HepG2 (cell line): ENCODE results near the gene TFPI. TPM values are rescaled to one million over a fixed set of nuclear protein-coding genes. Genes with fewer than 3 reads are reported as not detected.

Source experiments
- AKNA ChIP-seq: sonication (generic); formaldehyde crosslinking; IDR thresholded peaks from 2 replicates; pipeline ENCODE4 v1.4.0; 2020; ENCODE audit warnings: missing genetic modification reagents, borderline replicate concordance
- ARNTL ChIP-seq: sonication (generic); formaldehyde crosslinking; IDR thresholded peaks from 2 replicates; pipeline ENCODE4 v1.4.0; 2020; ENCODE audit warnings: mild to moderate bottlenecking, missing genetic modification reagents
- CCDC6 ChIP-seq: sonication (generic); formaldehyde crosslinking; IDR thresholded peaks from 2 replicates; pipeline ENCODE4 v1.8.1; 2022; ENCODE audit warnings: mild to moderate bottlenecking, missing genetic modification reagents, moderate library complexity
- DRAP1 ChIP-seq: IDR thresholded peaks from 2 replicates; pipeline ENCODE4 v1.6.1; 2016; ENCODE audit warnings: missing genetic modification reagents, missing compliant biosample characterization
- GATA4 ChIP-seq: sonication (generic); IDR thresholded peaks from 2 replicates; pipeline ENCODE4 v1.6.1; 2016; ENCODE audit warnings: antibody characterized with exemption, low read depth, borderline replicate concordance
- GZF1 ChIP-seq: sonication (generic); formaldehyde crosslinking; IDR thresholded peaks from 2 replicates; pipeline ENCODE4 v1.5.1; 2020; ENCODE audit warnings: mild to moderate bottlenecking, missing genetic modification reagents
- HNF4A ChIP-seq: sonication (generic); formaldehyde crosslinking; IDR thresholded peaks from 2 replicates; pipeline ENCODE4 v1.4.0; 2020; ENCODE audit warnings: missing genetic modification reagents
- ISL2 ChIP-seq: sonication (generic); formaldehyde crosslinking; IDR thresholded peaks from 2 replicates; pipeline ENCODE4 v1.5.0; 2020; ENCODE audit warnings: missing genetic modification reagents
- ISX ChIP-seq: sonication (generic); formaldehyde crosslinking; conservative IDR thresholded peaks from 2 replicates; pipeline ENCODE4 v1.5.0; 2020; ENCODE audit warnings: missing genetic modification reagents
- MBD4 ChIP-seq: IDR thresholded peaks from 2 replicates; pipeline ENCODE4 v1.6.1; 2012; ENCODE audit warnings: low read length, inconsistent platforms, borderline replicate concordance
- PRMT3 ChIP-seq: sonication (generic); formaldehyde crosslinking; IDR thresholded peaks from 2 replicates; pipeline ENCODE4 v1.8.1; 2022; ENCODE audit warnings: low read depth, mild to moderate bottlenecking, moderate library complexity, missing genetic modification reagents, borderline replicate concordance
- RELA ChIP-seq: sonication (generic); formaldehyde crosslinking; IDR thresholded peaks from 2 replicates; pipeline ENCODE4 v1.4.0; 2020; ENCODE audit warnings: missing genetic modification reagents
- SATB2 ChIP-seq: sonication (generic); formaldehyde crosslinking; IDR thresholded peaks from 2 replicates; pipeline ENCODE4 v1.5.0; 2020; ENCODE audit warnings: missing genetic modification reagents
- SNAPC5 ChIP-seq: sonication (generic); formaldehyde crosslinking; IDR thresholded peaks from 2 replicates; pipeline ENCODE4 v1.8.1; 2023; ENCODE audit warnings: mild to moderate bottlenecking, missing genetic modification reagents, borderline replicate concordance
- TBP ChIP-seq: sonication (generic); formaldehyde crosslinking; IDR thresholded peaks from 2 replicates; pipeline ENCODE4 v1.5.0; 2020; ENCODE audit warnings: missing genetic modification reagents
- TMF1 ChIP-seq: sonication (generic); formaldehyde crosslinking; IDR thresholded peaks from 2 replicates; pipeline ENCODE4 v1.8.1; 2022; ENCODE audit warnings: low read depth, missing genetic modification reagents
- WIZ ChIP-seq: sonication (generic); formaldehyde crosslinking; IDR thresholded peaks from 2 replicates; pipeline ENCODE4 v1.5.1; 2020; ENCODE audit warnings: mild to moderate bottlenecking, missing genetic modification reagents
- ZNF256 ChIP-seq: sonication (generic); formaldehyde crosslinking; conservative IDR thresholded peaks from 2 replicates; pipeline ENCODE4 v1.4.0; 2020; ENCODE audit warnings: missing genetic modification reagents
- ZNF569 ChIP-seq: sonication (generic); formaldehyde crosslinking; IDR thresholded peaks from 2 replicates; pipeline ENCODE4 v1.5.0; 2020; ENCODE audit warnings: mild to moderate bottlenecking, missing genetic modification reagents, moderate library complexity, borderline replicate concordance
- ZNF660 ChIP-seq: sonication (generic); formaldehyde crosslinking; IDR thresholded peaks from 2 replicates; pipeline ENCODE4 v1.5.1; 2020; ENCODE audit warnings: mild to moderate bottlenecking, low read depth, missing genetic modification reagents, borderline replicate concordance
- ZSCAN12 ChIP-seq: sonication (generic); formaldehyde crosslinking; IDR thresholded peaks from 2 replicates; pipeline ENCODE4 v1.9.0; 2021; ENCODE audit warnings: mild to moderate bottlenecking, missing genetic modification reagents
- ZSCAN30 ChIP-seq: sonication (generic); formaldehyde crosslinking; IDR thresholded peaks from 2 replicates; pipeline ENCODE4 v1.5.0; 2020; ENCODE audit warnings: mild to moderate bottlenecking, missing genetic modification reagents
- polyA plus RNA-seq, 8 experiments: library from polyadenylated mRNA; depleted of rRNA in 3 of 8; stranded (reverse) in 7 of 8; unstranded in 1 of 8; fragments of >200 nt; fragmentation: Illumina TruSeq in 4 of 8; extraction: Trizol in 4 of 8; gene quantifications; 2 replicates each; pipeline versions ENCODE4 v1.2.1 to v1.2.3, GENCODE V29; 2011 to 2016; ENCODE audit warnings: low read depth in 4 of 8, missing spikeins in 1 of 8, mixed read lengths in 1 of 8; ENCODE audit not compliant: insufficient read depth in 1 of 8
- total RNA-seq, 5 experiments: library from RNA; depleted of rRNA; stranded (reverse); fragments of >200 nt; fragmentation: Illumina TruSeq; extraction: Trizol; gene quantifications; 2 replicates each; pipeline ENCODE4 v1.2.3, GENCODE V29; 2016; ENCODE audit warnings: low read depth in 1 of 5
- TF ChIP-seq, protein P1 (sequence below): sonication (generic); formaldehyde crosslinking; IDR thresholded peaks from 2 replicates; pipeline ENCODE4 v1.8.0; 2022; ENCODE audit warnings: mild to moderate bottlenecking, missing genetic modification reagents, moderate library complexity

The TFPI gene
- total and polyA plus RNA-seq, 2 of the 13 experiments (the other 11 are each of a cell fraction or from before 2014, with no cell fraction given), result 301 to 436 TPM

GRCh38 chr2:187511356-187512315, 42.6 kb downstream of the TFPI start (continued):
- TF ChIP-seq ZSCAN12 (CRISPR knock-in tag), result peak; percentile 86; the same call in 1 of the 2 replicates
- TF ChIP-seq ISX, result peak; percentile 37; the same call in 1 of the 2 replicates
- TF ChIP-seq CCDC6 (CRISPR knock-in tag), result no peak
- 0 out of 2 replicates have a peak, but pooled peaks have one; percentile 12 for TF ChIP-seq GZF1 (CRISPR knock-in tag)
- TF ChIP-seq SATB2, result 0 out of 2 replicates have a peak, but pooled peaks have one; percentile 45
- no peak for TF ChIP-seq ZNF660
- TF ChIP-seq ZSCAN30 (CRISPR knock-in tag), result no peak
- 0 out of 2 replicates have a peak, but pooled peaks have one; percentile 64 for TF ChIP-seq ZNF256 (CRISPR knock-in tag)
- no peak for TF ChIP-seq ARNTL
- TF ChIP-seq MBD4, result peak; percentile 46; the same call in 1 of the 2 replicates
- TF ChIP-seq HNF4A (CRISPR knock-in tag), result 0 out of 2 replicates have a peak, but pooled peaks have one; percentile 32
- TF ChIP-seq, protein P1, sequence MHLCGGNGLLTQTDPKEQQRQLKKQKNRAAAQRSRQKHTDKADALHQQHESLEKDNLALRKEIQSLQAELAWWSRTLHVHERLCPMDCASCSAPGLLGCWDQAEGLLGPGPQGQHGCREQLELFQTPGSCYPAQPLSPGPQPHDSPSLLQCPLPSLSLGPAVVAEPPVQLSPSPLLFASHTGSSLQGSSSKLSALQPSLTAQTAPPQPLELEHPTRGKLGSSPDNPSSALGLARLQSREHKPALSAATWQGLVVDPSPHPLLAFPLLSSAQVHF (CRISPR knock-in tag), result 0 out of 2 replicates have a peak, but pooled peaks have one; percentile 8
- TF ChIP-seq DRAP1, result no peak
- TF ChIP-seq ZNF569 (CRISPR knock-in tag), result no peak
- peak; percentile 45; the same call in 1 of the 2 replicates for TF ChIP-seq TMF1 (CRISPR knock-in tag)
- 0 out of 2 replicates have a peak, but pooled peaks have one; percentile 7 for TF ChIP-seq PRMT3 (CRISPR knock-in tag)
- TF ChIP-seq AKNA (CRISPR knock-in tag), result peak; percentile 79; the same call in 1 of the 2 replicates
- TF ChIP-seq TBP (CRISPR knock-in tag), result 0 out of 2 replicates have a peak, but pooled peaks have one; percentile 42
- 0 out of 2 replicates have a peak, but pooled peaks have one; percentile 14 for TF ChIP-seq WIZ (CRISPR knock-in tag)
- TF ChIP-seq RELA (CRISPR knock-in tag), result no peak
- TF ChIP-seq SNAPC5, result peak; percentile 20; the same call in 1 of the 2 replicates
- 0 out of 2 replicates have a peak, but pooled peaks have one; percentile 43 for TF ChIP-seq GATA4
- peak; percentile 90 for TF ChIP-seq ISL2
